Sigmoid colon (tissue), 7 donors: ENCODE results near the gene OR2F1. TPM values are rescaled to one million over a fixed set of nuclear protein-coding genes. Genes with fewer than 3 reads are reported as not detected.
A peak's percentile ranks its signal among the peaks of the same experiment; 100 is the strongest.

Experiments used
- DNase-seq: peaks from one replicate; pipeline ENCODE4 v3.0.0-alpha.2; 2019
- H3K27ac ChIP-seq, 4 donors: fragments of 200-600 bp; sonication (generic); one replicate each; pipeline ENCODE4 v1.5.1; 2016 to 2019; ENCODE audit warnings: mild to moderate bottlenecking in 1 of 4
- H3K27me3 ChIP-seq, 3 donors: fragments of 200-600 bp; sonication (generic); one replicate each; pipeline ENCODE4 v1.5.1; 2019; ENCODE audit warnings: mild to moderate bottlenecking in 1 of 3
- H3K36me3 ChIP-seq, 4 donors: fragments of 200-600 bp; sonication (generic); one replicate each; pipeline ENCODE4 v1.5.1; 2016 to 2019
- H3K4me1 ChIP-seq, 4 donors: fragments of 200-600 bp; sonication (generic); one replicate each; pipeline ENCODE4 v1.5.1; 2017 to 2019
- H3K4me3 ChIP-seq, 4 donors: fragments of 200-600 bp; sonication (generic); one replicate each; pipeline ENCODE4 v1.5.1; 2017 to 2019; ENCODE audit warnings: mild to moderate bottlenecking in 2 of 4, moderate library complexity in 1 of 4
- H3K9me3 ChIP-seq, 4 donors: fragments of 200-600 bp in 3 of 4; sonication (generic) in 3 of 4; one replicate each; pipeline versions ENCODE4 v1.5.1 to v1.6.1; 2013 to 2019
- CTCF ChIP-seq, 4 experiments: fragments of 450-650 bp in 3 of 4; fragments of 200-600 bp in 1 of 4; IDR thresholded peaks; one replicate each; pipeline ENCODE4 v1.5.1; 2016 to 2019; ENCODE audit warnings: antibody characterized with exemption in 4 of 4, mild to moderate bottlenecking in 3 of 4, moderate library complexity in 2 of 4
- EP300 ChIP-seq, 4 donors: sonication (generic); formaldehyde crosslinking; IDR thresholded peaks; one replicate each; pipeline ENCODE4 v1.6.1; 2017; ENCODE audit warnings: antibody characterized with exemption in 4 of 4
- POLR2A ChIP-seq, 2 donors: fragments of 450-650 bp; IDR thresholded peaks; one replicate each; pipeline ENCODE4 v1.6.1; 2016; ENCODE audit warnings: antibody characterized with exemption in 2 of 2, mild to moderate bottlenecking in 2 of 2, moderate library complexity in 2 of 2
- POLR2AphosphoS5 ChIP-seq, 4 donors: sonication (generic); formaldehyde crosslinking; IDR thresholded peaks; one replicate each; pipeline ENCODE4 v1.6.1; 2017; ENCODE audit warnings: antibody characterized with exemption in 4 of 4
- WGBS, 2 donors: extraction: QIAGEN DNeasy Blood & Tissue Kit; methylation state at CpG; one replicate each; pipeline ENCODE4 v1.1.7; 2013; 5-methylcytosine and 5-hydroxymethylcytosine counted together
- intact Hi-C: fragments of 100-400 bp; cut with DNase I; formaldehyde crosslinking; loops from one replicate; pipeline ENCODE4 v1.15.1; 2023
- polyA plus RNA-seq, 3 donors: library from polyadenylated mRNA; stranded (reverse); fragments of 200-250 nt; gene quantifications; one replicate each; pipeline ENCODE4 v1.2.3, GENCODE V29; 2013
- total RNA-seq, 4 donors: library from RNA; depleted of rRNA; stranded (reverse); fragments of >200 nt; gene quantifications; one replicate each; pipeline ENCODE4 v1.1.0, GENCODE V29; 2016
- donor health status: healthy with polysubstance abuse.
- donor health status: Bipolar disorder and iron deficiency.
- donor health status: healthy.

The OR2F1 gene
- total and polyA plus RNA-seq, 7 donors: not detected

- Histone ChIP-seq H3K9me3 (no peaks in the 10 kb centered on the region), H3K27ac (peak within 1 kb of the TSS in 3 of 4 donors; percentile 9 to 47 (median 47)), H3K36me3 (no peaks in the 10 kb centered on the region), H3K4me1 (peaks cover 0 to 20% (median 12%) of the 10 kb centered on the region in 4 donors), H3K27me3 (no peaks in the 10 kb centered on the region), H3K4me3 (no peak within 1 kb of the TSS)
- TF ChIP-seq POLR2A (IDR thresholded peaks at IDR 0.05) (no peak), POLR2AphosphoS5 (IDR thresholded peaks at IDR 0.05) (no peak), CTCF (IDR thresholded peaks at IDR 0.05) (no peak), EP300 (IDR thresholded peaks at IDR 0.05) (no peak)
- intact Hi-C loops: no loop called here
- WGBS, 2 donors: 78 to 84% methylated on average over 3 of the region's 3 CpGs
- no peak for DNase-seq
Observed at GRCh38 chr7:143934526-143935325, 19.9 kb upstream of the OR2F1 start, which contains the start of gene OR2F2. TSS of gene OR2F2 (plus strand) at chr7:143935233. CDS start at chr7:143935233, 0 bp downstream.

GRCh38 chr7:143936087-143937009, 18.3 kb upstream of the OR2F1 start:
- Histone ChIP-seq H3K9me3 (no peaks in the 10 kb centered on the region), H3K27me3 (no peaks in the 10 kb centered on the region), H3K4me3 (no peak overlapping the region), H3K36me3 (no peaks in the 10 kb centered on the region), H3K4me1 (peaks cover 0 to 20% (median 12%) of the 10 kb centered on the region in 4 donors), H3K27ac (peak overlapping the region in 2 of 4 donors; percentile 47)
- peak in 1 of 4 donors; percentile 6 for TF ChIP-seq POLR2AphosphoS5 (IDR thresholded peaks at IDR 0.05)
- no peak for TF ChIP-seq CTCF (IDR thresholded peaks at IDR 0.05)
- no peak for TF ChIP-seq EP300 (IDR thresholded peaks at IDR 0.05)
- no peak for TF ChIP-seq POLR2A (IDR thresholded peaks at IDR 0.05)
- no peak for DNase-seq
- 66 to 90% methylated on average over 4 of the region's 4 CpGs for WGBS, 2 donors
- intact Hi-C loops: no loop called here

GRCh38 chr7:143938379-143939243, 16.0 kb upstream of the OR2F1 start:
- Histone ChIP-seq H3K4me1 (peaks cover 0 to 20% (median 12%) of the 10 kb centered on the region in 4 donors), H3K4me3 (no peak overlapping the region), H3K9me3 (no peaks in the 10 kb centered on the region), H3K27me3 (no peaks in the 10 kb centered on the region), H3K27ac (no peak overlapping the region), H3K36me3 (no peaks in the 10 kb centered on the region)
- TF ChIP-seq EP300 (IDR thresholded peaks at IDR 0.05) (no peak), POLR2A (IDR thresholded peaks at IDR 0.05) (no peak), POLR2AphosphoS5 (IDR thresholded peaks at IDR 0.05) (no peak), CTCF (IDR thresholded peaks at IDR 0.05) (no peak)
- WGBS, 2 donors: 68 to 77% methylated on average over 5 of the region's 5 CpGs
- intact Hi-C loops: no loop called here
- no peak for DNase-seq

DNA sequence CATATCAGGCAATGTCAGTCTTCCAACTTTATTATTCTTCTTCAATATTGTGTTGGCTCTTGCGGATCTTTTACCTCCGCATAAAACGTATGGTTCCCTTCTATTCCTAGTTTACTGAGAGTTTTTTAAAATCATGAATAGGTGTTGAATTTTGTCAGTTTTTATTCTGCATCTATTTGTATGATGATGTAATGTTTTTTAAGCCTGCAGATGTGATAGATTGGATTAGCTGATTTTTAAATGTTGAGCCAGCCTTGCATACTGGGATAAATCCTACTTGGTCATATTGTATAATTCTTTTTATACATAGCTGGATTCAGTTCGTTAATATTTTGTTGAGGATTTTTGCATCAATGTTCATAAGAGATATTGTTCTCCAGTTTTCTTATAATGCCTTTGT, 9.2 kb upstream of the OR2F1 start:
- no peak for DNase-seq
- 79 to 93% methylated on average over 4 of the region's 4 CpGs for WGBS, 2 donors
- Histone ChIP-seq H3K4me1 (no peaks in the 10 kb centered on the region), H3K9me3 (no peaks in the 10 kb centered on the region), H3K4me3 (no peak overlapping the region), H3K27me3 (no peaks in the 10 kb centered on the region), H3K27ac (no peak overlapping the region), H3K36me3 (no peaks in the 10 kb centered on the region)
- TF ChIP-seq POLR2AphosphoS5 (IDR thresholded peaks at IDR 0.05) (no peak), EP300 (IDR thresholded peaks at IDR 0.05) (no peak), CTCF (IDR thresholded peaks at IDR 0.05) (no peak), POLR2A (IDR thresholded peaks at IDR 0.05) (no peak)
- intact Hi-C loops: no loop called here
